ENCODE measurements around the gene UPK3A.
A peak's percentile ranks its signal among the peaks of the same experiment; 100 is the strongest.
"Not testable (repeated sequence)": the region's sequence is repeated elsewhere in the genome, so short reads cannot be mapped to it uniquely, and the experiment has no call there.

Gene UPK3A

GRCh38 chr22:45285263-45286058, 712 bp downstream of the UPK3A start:
- no peak for DNase-seq

DNA sequence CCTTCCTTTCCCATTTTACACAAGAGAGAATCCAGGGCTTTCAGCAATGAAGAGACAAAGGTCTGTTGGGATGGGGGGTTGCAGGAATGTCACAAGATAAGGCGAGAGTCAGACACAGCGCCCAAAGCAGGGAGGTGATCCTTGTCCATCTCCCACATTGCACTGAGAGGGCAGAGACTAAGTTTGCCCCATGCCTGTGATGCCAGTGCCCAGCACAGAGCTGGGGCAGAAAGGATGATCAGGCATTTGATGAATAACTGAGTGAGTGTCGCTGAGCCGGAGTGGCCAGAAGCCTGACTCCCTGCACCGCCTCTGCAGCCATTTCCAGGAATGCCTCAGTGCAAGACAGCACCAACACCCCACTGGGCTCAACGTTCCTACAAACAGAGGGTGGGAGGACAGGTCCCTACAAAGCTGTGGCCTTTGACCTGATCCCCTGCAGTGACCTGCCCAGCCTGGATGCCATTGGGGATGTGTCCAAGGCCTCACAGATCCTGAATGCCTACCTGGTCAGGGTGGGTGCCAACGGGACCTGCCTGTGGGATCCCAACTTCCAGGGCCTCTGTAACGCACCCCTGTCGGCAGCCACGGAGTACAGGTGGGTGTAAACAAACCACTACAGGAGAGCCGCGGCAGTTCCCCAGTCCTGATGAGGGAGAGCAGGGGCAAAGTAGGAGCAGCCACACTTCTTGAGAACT, 2.3 kb downstream of the UPK3A start:
- DNase-seq, result no peak

DNA sequence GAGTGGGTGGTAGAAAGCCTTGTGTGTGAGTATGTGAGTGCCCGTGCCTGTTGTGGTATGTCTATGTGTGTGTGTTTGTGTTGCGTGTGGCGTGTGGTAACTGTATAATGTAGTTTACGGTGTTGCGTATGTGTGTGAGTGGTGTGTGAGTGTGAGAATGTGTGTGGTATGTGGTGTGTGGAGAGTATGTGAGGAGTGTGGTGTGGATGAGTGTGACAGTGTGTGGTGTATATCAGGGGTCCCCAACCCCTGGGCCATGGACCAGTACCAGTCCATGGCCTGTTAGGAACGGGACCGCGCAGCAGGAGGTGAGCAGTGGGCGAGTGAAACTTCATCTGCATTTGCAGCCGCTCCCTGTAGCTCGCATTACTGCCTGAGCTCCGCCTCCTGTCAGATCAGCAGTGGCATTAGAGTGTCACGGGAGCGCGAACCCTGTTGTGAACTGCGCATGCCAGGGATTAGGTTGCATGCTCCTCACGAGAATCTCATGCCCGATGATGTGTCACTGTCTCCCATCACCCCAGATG, 5.7 kb downstream of the UPK3A start:
- DNase-seq, result peak; percentile 91

- DNase-seq, result no peak
Measured at GRCh38 chr22:45291061-45291930, 6.5 kb downstream of the UPK3A start.

DNA sequence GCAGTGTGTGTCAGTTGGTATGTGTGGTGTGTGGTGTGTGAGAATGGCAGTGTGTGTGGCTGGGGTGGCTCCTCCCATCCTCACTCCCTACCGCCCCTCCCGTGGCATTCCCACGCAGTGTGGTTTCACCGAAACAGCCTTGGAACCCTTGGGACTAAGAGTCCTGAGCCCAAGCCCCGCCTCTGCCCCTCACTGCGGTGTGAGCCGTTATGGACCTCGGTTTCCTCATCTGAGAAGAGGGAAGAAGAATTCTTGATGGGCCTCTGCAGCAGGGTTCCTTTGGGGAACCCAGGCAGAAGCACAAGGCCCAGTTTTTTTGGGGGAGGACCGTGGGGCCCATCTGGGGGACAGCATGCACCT, 7.2 kb downstream of the UPK3A start:
- no peak for DNase-seq

- no peak for DNase-seq
Measured at GRCh38 chr22:45292731-45293442, 8.1 kb downstream of the UPK3A start.

DNA sequence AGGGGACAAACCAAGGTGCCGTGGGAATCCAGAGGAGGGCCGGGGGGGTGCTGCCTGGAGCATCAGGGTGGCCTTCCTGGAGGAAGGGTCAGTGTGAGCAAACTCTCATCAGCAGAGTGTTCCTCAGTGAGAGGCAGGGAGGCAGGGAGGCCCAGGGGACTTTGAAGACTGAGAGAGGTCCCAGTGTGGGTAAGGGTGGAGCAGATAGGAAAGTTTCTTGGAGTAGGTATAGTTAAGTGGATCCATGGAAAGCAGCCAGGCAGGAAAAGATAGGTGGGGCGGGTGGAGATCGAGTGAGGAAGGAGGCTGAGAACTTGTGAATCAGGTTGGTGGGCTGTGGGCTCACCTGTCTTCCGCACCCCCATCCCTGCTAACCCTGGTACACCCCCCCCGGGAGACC, 9.3 kb downstream of the UPK3A start:
- no peak for DNase-seq

GRCh38 chr22:45295004-45295403, 10.3 kb downstream of the UPK3A start:
- DNase-seq, result not testable (repeated sequence)

DNA sequence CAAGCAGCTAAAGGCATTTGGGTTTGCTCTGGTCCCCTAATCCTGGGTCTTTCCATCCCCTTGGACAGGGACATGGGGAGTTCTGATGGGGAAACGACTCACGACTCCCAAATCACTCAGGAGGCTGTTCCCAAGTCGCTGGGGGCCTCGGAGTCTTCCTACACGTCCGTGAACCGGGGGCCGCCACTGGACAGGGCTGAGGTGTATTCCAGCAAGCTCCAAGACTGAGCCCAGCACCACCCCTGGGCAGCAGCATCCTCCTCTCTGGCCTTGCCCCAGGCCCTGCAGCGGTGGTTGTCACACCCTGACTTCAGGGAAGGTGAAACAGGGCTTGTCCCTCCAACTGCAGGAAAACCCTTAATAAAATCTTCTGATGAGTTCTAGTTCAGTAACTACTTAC, 10.7 kb downstream of the UPK3A start:
- no peak for DNase-seq

GRCh38 chr22:45296628-45297297, 12.0 kb downstream of the UPK3A start:
- no peak for DNase-seq

DNA sequence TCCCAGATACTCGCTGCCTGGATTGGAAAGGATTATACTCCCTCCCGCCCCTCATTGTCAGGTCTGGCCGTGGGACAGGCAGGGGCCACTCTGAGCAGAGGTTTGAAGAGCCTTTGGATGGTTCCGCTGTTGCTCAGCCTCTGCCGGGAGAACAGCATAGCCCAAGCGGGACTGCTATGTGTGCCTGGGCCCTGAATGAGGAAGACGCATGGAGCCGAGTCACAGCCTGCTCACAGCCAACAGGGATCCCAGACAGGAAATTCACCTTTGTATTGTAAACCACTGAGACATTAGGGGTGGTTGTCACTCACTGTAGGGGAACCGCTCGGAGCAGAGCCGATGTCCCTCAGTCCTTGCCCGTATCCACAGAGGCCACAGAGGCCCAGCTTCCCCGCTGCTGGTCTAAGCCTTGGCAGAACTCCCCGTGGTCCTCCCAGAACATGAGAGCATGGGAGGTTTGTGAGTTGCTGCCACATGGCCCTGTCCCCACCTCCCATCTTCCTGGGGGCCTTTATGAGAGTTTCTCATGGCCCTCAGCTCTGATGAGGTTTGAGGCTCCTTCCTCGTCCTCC, 14.3 kb downstream of the UPK3A start:
- no peak for DNase-seq

DNA sequence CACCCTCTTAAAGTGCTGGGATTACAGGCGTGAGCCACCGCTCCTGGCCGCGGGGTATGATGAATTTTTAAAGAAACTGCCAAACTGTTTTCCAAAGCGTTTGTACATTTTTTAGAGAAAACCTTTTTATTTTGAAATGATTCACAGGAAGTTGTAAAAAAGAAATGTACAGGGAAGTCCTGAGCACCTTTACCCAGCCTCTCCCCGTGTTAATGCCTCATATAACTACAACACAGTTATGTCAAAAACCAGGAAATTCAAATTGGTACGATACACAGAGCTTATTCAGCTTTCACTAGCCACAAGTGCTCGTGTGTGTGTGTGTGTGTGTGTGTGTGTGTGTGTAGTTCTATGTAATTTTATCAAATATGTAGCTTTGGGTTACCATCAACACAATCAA, 18.0 kb downstream of the UPK3A start:
- no peak for DNase-seq

- DNase-seq, result no peak
Measured at GRCh38 chr22:45303181-45303580, 18.4 kb downstream of the UPK3A start.

- DNase-seq, result peak; percentile 28
Measured at GRCh38 chr22:45304971-45305370, 20.2 kb downstream of the UPK3A start.

- DNase-seq, result no peak
Measured at GRCh38 chr22:45305456-45306075, 20.8 kb downstream of the UPK3A start.

DNA sequence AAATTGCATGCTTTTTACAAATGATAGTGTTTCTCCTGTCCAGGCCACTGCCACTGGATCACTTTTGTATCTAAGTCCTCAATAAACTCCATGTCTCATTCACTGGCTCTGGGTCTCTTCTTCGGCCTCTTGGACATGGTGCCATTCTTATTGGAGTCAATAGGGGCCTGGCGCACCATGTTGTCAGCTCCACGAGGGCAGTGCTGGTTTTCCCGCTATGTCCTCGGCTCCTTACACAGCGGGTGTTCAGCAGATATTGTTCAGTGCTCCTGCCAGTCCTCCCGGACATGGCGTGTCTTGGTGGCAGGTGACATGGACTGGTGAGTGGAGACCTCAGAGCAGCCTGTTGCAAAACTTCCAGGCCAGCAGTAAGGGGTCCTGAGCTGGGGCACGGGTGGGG, 21.4 kb downstream of the UPK3A start:
- no peak for DNase-seq

DNA sequence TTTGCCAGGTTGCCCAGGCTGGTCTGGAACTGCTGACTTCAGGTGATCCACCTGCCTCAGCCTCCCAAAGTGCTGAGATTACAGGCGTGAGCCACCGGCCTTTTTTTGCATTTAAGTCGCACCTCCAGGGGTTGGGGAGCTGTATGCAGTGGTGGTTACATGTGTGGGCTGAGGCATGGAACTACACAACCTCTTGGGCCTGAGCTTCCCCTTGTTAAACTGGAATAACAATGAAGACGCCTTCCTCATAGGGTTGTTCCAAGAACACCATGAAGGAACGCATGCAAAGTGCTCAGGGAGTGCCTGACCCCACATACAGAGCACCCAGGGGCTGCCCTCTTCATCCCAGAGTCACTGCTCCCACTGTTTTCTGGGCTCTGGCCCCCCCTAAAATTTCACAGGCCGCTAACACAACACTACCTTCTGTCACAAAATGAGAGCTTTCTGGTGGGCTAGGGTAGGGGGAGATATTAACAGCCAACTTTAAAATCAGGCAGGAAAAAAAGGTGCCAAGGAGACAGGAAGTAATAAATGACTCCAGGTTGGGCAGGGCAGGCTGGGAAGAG, 23.7 kb downstream of the UPK3A start:
- DNase-seq, result no peak

- no peak for DNase-seq
Measured at GRCh38 chr22:45308957-45309421, 24.2 kb downstream of the UPK3A start.

- DNase-seq, result peak; percentile 93
Measured at GRCh38 chr22:45309422-45310227, 24.9 kb downstream of the UPK3A start, which contains the start of gene FAM118A. Gene FAM118A (plus strand): TSS chr22:45309934. CDS start chr22:45322380, 12,446 bp downstream.

Data from fibroblast of skin of scalp (primary cell).